Measurements from ENCODE around the gene POF1B.
"Not testable (repeated sequence)": the region's sequence is repeated elsewhere in the genome, so short reads cannot be mapped to it uniquely, and the experiment has no call there.

The POF1B gene

GRCh38 chrX:85379174-85379907 lies at the start of gene POF1B:
POF1B (minus strand) TSS chrX:85379665; CDS start chrX:85379454, 211 bp downstream.
- no peak for DNase-seq

GRCh38 chrX:85429066-85429465 lies 49.6 kb upstream of the POF1B start:
- DNase-seq = no peak

GRCh38 chrX:85419293-85419692 lies 39.8 kb upstream of the POF1B start:
- DNase-seq = no peak

DNA sequence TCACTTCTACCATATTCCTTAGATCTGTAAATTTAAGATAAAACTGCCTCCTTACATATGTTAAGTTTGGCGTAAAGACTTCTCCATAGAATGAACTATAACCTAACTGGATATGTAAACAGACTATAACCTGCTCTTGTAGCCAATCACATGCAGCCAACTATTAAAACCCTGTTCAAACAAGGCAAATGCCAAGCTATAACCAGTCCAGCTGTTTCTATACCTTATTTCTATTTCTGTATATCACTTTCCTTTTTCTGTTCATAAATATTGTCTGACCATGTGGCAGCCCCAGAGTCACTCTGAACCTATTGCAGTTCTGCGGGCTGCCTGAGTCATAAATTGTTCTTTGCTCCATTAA lies 12.4 kb upstream of the POF1B start:
- no peak for DNase-seq

DNA sequence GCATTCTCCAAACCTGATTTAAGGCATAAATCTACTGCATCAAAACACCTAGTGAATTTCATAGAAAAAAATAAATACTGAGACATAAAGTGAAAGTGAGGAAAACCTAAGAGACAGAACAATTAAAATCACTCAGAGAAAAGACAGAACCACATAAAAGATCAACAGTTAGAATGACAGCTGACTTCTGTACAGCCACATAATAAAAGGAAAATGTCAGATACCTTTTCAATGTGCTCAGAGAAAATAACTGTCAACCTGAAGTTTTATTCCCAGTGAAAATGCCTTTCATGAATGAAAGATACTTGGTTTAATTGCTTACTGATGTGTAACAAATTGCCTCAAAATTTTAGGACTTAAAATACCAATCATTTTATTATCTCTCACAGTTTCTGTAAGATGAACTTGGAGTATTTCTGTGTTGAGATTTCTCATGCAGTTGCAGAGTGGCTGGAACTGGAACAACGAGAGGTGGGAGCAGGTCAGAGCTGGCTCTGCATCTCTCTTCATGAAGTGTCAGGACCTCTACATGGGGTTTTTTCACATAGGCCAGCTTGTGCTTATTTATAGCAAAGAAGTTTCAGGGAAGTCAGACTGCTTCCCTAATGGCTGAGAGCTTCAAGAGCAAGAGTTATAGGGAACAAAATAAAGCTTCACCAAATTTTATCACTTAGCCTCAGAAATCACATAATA lies 11.9 kb upstream of the POF1B start:
- DNase-seq = no peak

DNA sequence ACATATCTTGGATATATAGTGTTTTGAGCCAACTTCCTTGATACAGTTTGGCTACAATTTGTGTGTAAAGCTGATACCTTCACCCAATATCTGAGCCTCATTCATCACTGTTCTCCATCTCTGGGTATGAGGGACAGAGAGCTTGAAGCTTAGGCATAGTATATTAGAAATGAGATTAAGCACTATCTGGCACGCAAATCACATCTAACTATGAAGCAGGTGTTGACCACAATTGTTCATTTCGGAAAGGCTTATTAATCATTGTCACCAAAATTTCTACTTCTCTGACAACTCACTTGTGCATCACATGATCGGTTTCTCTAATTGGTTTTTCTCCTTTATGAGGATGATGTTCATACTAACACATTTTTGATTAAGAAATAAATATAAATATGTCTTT lies 2.1 kb upstream of the POF1B start:
- DNase-seq = no peak

GRCh38 chrX:85378461-85378860 lies 1.0 kb downstream of the POF1B start:
- DNase-seq = no peak

- no peak for DNase-seq
These were observed 4.1 kb downstream of the POF1B start for GRCh38 chrX:85375333-85375738.

DNA sequence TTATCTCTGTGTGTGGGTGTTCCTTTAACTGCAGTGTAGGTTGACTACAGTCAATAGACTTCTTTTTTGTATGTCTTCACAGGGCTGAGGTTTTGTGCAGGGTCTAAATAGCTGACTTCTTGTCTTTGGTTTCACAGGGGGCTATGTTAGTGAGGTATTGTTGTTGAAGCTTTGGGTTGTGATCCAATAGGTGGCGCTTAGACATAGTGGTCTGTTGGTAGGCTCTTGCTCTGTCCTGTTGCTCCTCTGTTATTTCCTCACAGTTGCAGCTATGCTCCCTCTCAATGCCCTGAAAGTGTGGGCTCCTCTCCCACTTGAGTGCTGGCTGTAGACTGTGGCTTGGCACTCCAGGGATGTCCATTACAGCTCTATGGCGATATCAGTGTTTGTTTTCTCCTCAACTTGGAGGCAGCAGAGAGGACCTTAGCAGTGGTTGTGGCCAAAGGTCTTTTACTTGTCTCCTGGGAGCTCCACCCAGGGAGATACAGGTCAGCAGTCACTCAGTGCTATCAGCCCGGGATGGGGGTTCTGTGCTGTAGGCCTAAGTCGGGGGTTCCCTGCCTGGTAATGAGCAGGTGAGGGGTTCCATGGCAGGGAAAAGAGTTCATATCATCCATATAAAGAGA lies 14.0 kb downstream of the POF1B start:
- no peak for DNase-seq

DNA sequence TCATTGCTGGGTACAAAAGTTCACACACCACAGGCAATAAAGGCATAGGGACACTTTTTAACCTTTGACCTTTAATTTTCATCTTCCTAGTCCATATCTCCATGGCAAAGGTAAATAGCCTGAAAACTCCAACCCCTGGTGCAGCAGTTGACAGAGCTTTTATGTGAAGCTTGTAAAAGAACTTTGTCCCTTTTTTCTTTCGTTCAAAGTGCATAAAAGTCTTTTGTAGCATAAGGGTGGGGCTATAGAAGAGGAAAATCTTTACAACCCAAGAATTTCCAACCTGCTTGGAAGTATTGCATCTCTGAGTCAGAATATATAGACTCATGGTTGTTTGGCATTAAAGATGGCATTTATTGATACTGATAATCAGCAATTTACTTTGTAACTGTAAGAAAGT lies 20.4 kb downstream of the POF1B start:
- DNase-seq = no peak

GRCh38 chrX:85345523-85345922 lies 33.9 kb downstream of the POF1B start:
- DNase-seq = no peak

DNA sequence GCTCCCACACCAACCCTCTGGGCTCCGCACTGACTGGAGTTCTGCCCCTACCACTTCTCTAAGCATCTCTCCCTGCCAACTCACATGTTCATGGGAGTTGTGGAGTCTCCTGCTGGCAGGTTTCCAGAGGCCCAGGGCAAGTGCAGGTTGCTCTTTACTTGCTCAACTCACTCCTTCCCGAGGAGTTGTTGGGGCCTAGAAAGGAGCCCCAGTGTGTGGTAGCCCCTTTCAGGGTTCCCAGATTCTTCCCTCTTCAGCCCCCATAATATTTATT lies 52.5 kb downstream of the POF1B start:
- no peak for DNase-seq

DNA sequence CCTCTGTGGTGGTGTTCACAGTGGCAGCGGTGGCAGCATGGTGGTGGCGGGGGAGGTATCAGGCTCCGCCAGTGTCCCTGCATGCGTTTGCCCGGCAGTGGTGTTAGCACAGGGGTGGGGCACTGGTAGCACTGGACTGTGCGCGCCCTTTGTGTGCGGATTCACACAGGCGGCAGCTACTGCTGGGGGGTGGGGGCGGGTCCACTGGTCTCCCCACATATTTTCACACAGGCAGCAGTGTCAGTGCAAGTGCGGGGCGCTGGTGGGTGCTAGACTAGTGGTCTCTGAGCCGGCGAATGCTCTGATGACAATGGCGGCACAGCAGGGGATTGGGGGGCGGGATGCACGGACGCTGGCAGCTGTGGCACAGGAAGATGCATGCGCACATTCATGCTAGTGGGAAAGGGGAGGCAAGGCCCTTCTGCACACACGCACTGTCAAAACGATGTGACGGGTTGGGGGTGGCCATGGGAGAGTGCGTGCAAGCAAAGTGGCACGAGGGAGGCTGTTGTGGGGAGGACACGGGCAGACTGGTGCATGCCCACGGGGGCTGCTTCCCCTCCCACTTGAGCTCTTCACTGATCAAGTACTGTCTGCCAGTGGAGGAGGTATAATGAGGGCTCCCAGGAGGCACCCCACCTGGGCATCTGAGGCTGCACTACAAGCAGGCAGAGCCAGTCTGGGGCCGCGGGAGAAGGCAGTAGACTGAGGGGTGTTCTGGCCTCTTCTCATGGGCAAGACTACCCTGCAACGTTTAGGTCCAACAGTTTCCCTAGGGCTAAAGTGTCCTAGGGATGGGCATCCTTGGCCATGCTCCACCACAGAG lies 53.0 kb downstream of the POF1B start:
- DNase-seq = no peak

- DNase-seq = not testable (repeated sequence)
These were observed 68.1 kb downstream of the POF1B start for GRCh38 chrX:85311348-85311747.

DNA sequence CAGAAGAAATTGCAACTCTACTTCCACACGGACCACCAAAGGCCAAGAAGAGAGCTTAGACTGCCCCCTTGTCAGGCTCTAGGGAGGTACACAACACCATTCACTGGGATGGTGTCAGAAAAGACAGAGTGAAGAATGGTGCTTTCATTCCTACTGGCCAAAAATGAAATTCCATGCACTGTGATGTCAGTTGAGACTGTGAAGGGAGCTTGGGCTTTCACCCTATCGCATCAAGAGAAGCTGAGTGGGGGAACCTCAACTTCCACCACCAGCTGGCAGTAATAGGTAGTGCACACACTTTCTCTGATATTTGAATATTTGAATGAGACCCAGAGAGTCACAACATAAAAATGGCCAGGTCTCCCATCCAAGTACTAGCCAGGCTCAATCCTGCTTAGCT lies 69.7 kb downstream of the POF1B start:
- no peak for DNase-seq

GRCh38 chrX:85303544-85303943 lies 75.9 kb downstream of the POF1B start:
- no peak for DNase-seq

GRCh38 chrX:85288992-85289723 lies 90.3 kb downstream of the POF1B start:
- DNase-seq = no peak

GRCh38 chrX:85285286-85285685 lies 94.2 kb downstream of the POF1B start:
- DNase-seq = not testable (repeated sequence)

GRCh38 chrX:85244450-85245211 lies 134.8 kb downstream of the POF1B start:
- DNase-seq = peak in 1 of 2 experiments; percentile 11

- DNase-seq = peak in 1 of 2 experiments; percentile 0
These were observed 135.6 kb downstream of the POF1B start, which contains the start of the genes SATL1 and ZNF711 for GRCh38 chrX:85243761-85244449. SATL1 (minus strand) TSS chrX:85243779; CDS start chrX:85108968, 134,811 bp downstream. ZNF711 (plus strand) TSS chrX:85243991; CDS start chrX:85247573, 3,582 bp downstream.

DNA sequence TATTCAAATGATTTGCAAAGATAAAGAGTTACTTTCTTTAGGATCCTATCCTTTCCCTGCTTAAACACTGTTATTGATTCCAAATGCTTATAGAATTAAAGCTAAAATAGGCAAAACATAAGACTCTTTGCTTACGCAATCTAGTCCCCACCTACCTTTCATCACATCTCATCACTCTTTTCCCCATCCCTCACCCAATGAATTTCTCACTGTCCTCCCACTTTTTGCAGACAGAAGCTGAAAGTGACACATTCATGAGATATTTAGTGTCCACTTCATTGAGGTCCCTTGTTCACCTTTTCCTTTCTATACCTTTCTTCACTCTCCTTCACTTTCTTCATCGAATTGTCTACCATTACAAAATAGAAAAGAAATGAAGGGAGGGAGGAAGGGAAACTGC lies 136.3 kb downstream of the POF1B start:
- DNase-seq = no peak

Data from stimulated activated CD4-positive, alpha-beta T cell treated with anti-CD3 and anti-CD28 coated beads, Interleukin-4, amount 100 ng/mL, for 4 hours (primary cell).